DND-41 (cell line): ENCODE data around the gene PLA2G4B.

Experiments used
- ATAC-seq: fragments of 200-7000 bp; cut with Tn5 transposase; 3 replicates; pipeline ENCODE4 v1.9.1; 2021; ENCODE audit warnings: low read depth; ENCODE audit not compliant: insufficient read depth
- DNase-seq: peaks from one replicate; pipeline ENCODE4 v3.0.0-alpha.2; 2020
- H2AFZ ChIP-seq: 2 replicates; pipeline ENCODE4 v1.6.0; 2012; ENCODE audit warnings: low read depth, low read length
- H3K27ac ChIP-seq: 2 replicates; pipeline ENCODE4 v1.5.1; 2012; ENCODE audit warnings: low read length, inconsistent platforms
- H3K27me3 ChIP-seq: fragments of 200-600 bp; sonication (generic); 2 replicates; pipeline ENCODE4 v1.6.0; 2012; ENCODE audit warnings: low read length, mild to moderate bottlenecking, inconsistent platforms; ENCODE audit not compliant: insufficient read depth, poor library complexity
- H3K36me3 ChIP-seq: 2 replicates; pipeline ENCODE4 v1.5.1; 2012; ENCODE audit warnings: low read length, inconsistent platforms; ENCODE audit not compliant: insufficient read depth
- H3K4me1 ChIP-seq: 2 replicates; pipeline ENCODE4 v1.5.1; 2012; ENCODE audit warnings: mild to moderate bottlenecking, low read length; ENCODE audit not compliant: insufficient read depth
- H3K4me2 ChIP-seq: 2 replicates; pipeline ENCODE4 v1.6.0; 2012; ENCODE audit warnings: mild to moderate bottlenecking, moderate library complexity, low read length, inconsistent platforms; ENCODE audit not compliant: insufficient read depth
- H3K4me3 ChIP-seq, 2 experiments: fragments of 200-600 bp in 1 of 2; shearing (Covaris generic) in 1 of 2; 2 replicates each; pipeline ENCODE4 v1.5.1; 2012 to 2016; ENCODE audit warnings: inconsistent platforms in 2 of 2, low read length in 2 of 2, mild to moderate bottlenecking in 2 of 2, low read depth in 1 of 2, moderate library complexity in 1 of 2
- H3K79me2 ChIP-seq: 2 replicates; pipeline ENCODE4 v1.6.0; 2012; ENCODE audit warnings: low read length, inconsistent platforms; ENCODE audit not compliant: insufficient read depth
- H3K9ac ChIP-seq: 2 replicates; pipeline ENCODE4 v1.6.0; 2012; ENCODE audit warnings: low read depth, mild to moderate bottlenecking, inconsistent platforms, low read length, moderate library complexity
- H3K9me3 ChIP-seq: 2 replicates; pipeline ENCODE4 v1.5.1; 2012; ENCODE audit warnings: low read length, moderate library complexity, mild to moderate bottlenecking, inconsistent platforms; ENCODE audit not compliant: insufficient read depth, severe bottlenecking
- H4K20me1 ChIP-seq: 2 replicates; pipeline ENCODE4 v1.6.0; 2012; ENCODE audit warnings: low read length; ENCODE audit not compliant: insufficient read depth
- EZH2 ChIP-seq: IDR thresholded peaks from 3 replicates; pipeline ENCODE4 v1.6.1; 2012; ENCODE audit warnings: borderline replicate concordance, low read depth, mild to moderate bottlenecking, moderate library complexity, low read length, inconsistent platforms; ENCODE audit not compliant: severe bottlenecking
- TF ChIP-seq, protein P1 (sequence below): IDR thresholded peaks from 2 replicates; pipeline ENCODE4 v1.5.1; 2012; ENCODE audit warnings: borderline replicate concordance, low read length, moderate library complexity, mild to moderate bottlenecking; ENCODE audit not compliant: poor library complexity, severe bottlenecking; ENCODE audit errors: extremely low read depth

Gene PLA2G4B

DNA sequence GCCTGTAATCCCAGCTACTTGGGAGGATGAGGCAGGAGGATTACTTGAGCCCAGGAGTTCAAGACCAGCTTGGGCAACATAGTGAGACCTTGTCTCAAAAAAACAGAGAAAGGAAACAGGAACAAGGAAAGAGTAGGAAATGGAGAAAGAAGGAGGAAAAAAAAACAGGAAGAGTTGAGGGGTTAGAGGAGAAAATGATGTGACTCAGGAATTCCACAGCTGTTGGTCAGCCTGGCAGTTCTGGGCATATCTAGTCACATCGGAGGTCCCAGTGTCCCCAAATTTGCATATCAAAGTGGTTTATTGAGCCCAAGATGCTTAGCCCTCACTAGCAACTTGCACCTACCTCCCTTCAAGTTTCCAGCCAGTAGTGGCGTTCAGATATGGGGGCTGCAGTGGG, 29.5 kb upstream of the PLA2G4B start:
- no peak for DNase-seq
- Histone ChIP-seq H3K4me3 (no peak overlapping the region), H3K9me3 (no peaks in the 10 kb centered on the region), H3K27me3 (no peaks in the 10 kb centered on the region), H3K79me2 (no peaks in the 10 kb centered on the region), H2AFZ (no peak overlapping the region), H3K4me2 (no peak overlapping the region), H3K27ac (no peak overlapping the region), H3K9ac (no peak overlapping the region), H4K20me1 (0 out of 2 replicates have a peak, but pooled peaks cover 2% of the 10 kb centered on the region), H3K4me1 (no peaks in the 10 kb centered on the region), H3K36me3 (peaks cover 15% of the 10 kb centered on the region; the same call in 1 of the 2 replicates)
- TF ChIP-seq EZH2: no peak
- TF ChIP-seq, protein P1, sequence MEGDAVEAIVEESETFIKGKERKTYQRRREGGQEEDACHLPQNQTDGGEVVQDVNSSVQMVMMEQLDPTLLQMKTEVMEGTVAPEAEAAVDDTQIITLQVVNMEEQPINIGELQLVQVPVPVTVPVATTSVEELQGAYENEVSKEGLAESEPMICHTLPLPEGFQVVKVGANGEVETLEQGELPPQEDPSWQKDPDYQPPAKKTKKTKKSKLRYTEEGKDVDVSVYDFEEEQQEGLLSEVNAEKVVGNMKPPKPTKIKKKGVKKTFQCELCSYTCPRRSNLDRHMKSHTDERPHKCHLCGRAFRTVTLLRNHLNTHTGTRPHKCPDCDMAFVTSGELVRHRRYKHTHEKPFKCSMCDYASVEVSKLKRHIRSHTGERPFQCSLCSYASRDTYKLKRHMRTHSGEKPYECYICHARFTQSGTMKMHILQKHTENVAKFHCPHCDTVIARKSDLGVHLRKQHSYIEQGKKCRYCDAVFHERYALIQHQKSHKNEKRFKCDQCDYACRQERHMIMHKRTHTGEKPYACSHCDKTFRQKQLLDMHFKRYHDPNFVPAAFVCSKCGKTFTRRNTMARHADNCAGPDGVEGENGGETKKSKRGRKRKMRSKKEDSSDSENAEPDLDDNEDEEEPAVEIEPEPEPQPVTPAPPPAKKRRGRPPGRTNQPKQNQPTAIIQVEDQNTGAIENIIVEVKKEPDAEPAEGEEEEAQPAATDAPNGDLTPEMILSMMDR: no peak
- ATAC-seq: no peak

DNA sequence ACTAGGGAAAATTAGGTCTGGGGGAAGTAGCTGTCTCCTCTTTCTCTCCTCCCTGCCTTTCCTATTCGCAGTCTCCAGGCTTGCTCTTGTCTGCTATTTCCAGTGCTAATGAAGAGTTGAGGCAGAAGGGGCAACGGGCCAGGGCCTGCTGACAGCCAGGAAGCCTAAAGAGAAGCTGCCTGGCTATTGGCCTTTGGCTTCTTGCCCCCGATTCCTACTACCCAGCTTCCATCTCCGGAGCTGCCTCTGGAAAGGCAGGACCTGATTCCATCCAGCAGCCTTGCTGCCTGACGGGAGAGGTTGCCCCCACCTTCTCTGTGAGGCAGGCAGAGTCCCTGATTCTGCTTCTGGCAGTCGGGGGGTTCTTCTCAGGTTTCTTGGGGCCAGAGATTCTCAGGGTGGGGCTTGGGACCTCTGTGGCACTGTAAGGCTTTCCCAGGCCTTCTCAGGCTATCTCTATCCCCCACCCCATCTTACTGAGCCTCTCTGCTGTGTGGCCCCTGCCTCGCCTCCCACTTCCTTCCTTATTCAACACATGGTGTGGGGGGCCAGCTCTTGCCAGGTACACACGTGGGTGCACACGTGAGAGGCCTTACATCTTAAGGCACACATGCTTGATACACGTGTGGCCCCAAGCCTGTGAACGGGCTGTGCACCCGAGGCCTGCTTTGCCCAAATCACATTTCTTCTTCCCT, 29.0 kb upstream of the PLA2G4B start:
- Histone ChIP-seq H3K27me3 (no peaks in the 10 kb centered on the region), H2AFZ (no peak overlapping the region), H3K36me3 (peaks cover 19% of the 10 kb centered on the region; the same call in 1 of the 2 replicates), H3K79me2 (no peaks in the 10 kb centered on the region), H4K20me1 (no peaks in the 10 kb centered on the region), H3K4me3 (no peak overlapping the region), H3K9me3 (no peaks in the 10 kb centered on the region), H3K4me2 (no peak overlapping the region), H3K9ac (no peak overlapping the region), H3K27ac (no peak overlapping the region), H3K4me1 (no peaks in the 10 kb centered on the region)
- no peak for TF ChIP-seq EZH2
- TF ChIP-seq, protein P1: no peak
- DNase-seq (no peak), ATAC-seq (no peak)

DNA sequence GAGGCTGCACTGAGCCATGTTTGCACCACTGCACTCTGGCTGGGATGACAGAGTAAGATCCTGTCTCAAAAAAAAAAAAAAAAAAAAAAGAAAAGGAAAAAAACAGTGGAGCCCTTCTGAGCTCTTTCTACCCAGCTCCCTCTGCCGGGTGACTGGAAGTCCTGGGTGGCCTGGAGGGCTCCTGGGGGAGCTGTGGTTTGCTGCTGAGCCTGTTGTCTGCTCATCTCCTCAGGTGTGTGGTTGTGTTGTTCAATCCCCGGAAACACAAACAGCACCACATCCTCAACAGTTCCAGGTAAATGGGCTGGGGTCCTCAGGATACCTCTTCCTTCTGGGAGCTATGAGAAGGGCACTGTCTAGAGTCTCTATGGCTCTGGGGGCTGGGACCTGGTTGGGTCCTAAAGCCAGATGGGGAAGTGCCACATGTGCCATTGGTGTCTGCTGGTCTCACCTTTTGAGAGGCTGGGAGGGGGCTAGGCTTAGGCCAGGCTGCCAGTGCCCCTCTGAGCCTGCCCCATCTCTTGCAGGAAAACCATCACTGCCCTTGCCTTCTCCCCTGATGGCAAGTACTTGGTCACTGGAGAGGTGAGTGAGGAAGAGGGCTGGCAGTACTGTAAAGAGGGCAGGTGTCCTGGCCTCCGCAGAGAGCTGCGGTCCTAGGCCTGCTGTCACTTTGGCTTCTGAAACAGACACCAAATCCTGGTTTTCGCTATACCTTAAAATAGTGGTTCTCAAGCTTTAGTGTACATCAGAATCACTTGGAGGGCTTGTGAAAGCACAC, 27.8 kb upstream of the PLA2G4B start:
- TF ChIP-seq, protein P1: no peak
- no peak for TF ChIP-seq EZH2
- Histone ChIP-seq H3K4me3 (no peak overlapping the region), H3K4me1 (no peaks in the 10 kb centered on the region), H3K79me2 (no peaks in the 10 kb centered on the region), H3K9me3 (no peaks in the 10 kb centered on the region), H3K27ac (no peak overlapping the region), H4K20me1 (no peaks in the 10 kb centered on the region), H3K9ac (no peak overlapping the region), H3K4me2 (no peak overlapping the region), H3K36me3 (peaks cover 30% of the 10 kb centered on the region), H2AFZ (no peak overlapping the region), H3K27me3 (no peaks in the 10 kb centered on the region)
- DNase-seq (no peak), ATAC-seq (no peak)
